Natural killer cell (primary cell): ENCODE results near the gene TMEM222. TPM values are rescaled to one million over a fixed set of nuclear protein-coding genes. Genes with fewer than 3 reads are reported as not detected.

Experiments
- ATAC-seq, 3 donors: fragments of 150-1000 bp in 2 of 3; fragments of 200-7000 bp in 1 of 3; cut with Tn5 transposase; 1 replicate in 1 of 3; 2 replicates in 2 of 3; pipeline ENCODE4 v1.10.0; 2021; ENCODE audit warnings: mild to moderate bottlenecking in 2 of 3, moderate library complexity in 2 of 3
- DNase-seq, 2 donors: peaks; one replicate each; pipeline versions ENCODE4 v3.0.0 to v3.0.0-alpha.2; 2013 to 2021; ENCODE audit warnings: mixed read lengths in 1 of 2
- H3K27ac ChIP-seq: one replicate; pipeline ENCODE4 v1.5.1; 2013; ENCODE audit warnings: mild to moderate bottlenecking, low read length
- H3K27me3 ChIP-seq: one replicate; pipeline ENCODE4 v1.6.1; 2013; ENCODE audit warnings: low read length; ENCODE audit not compliant: control insufficient read depth, insufficient read depth
- H3K36me3 ChIP-seq: one replicate; pipeline ENCODE4 v1.6.1; 2013; ENCODE audit warnings: low read length; ENCODE audit not compliant: control insufficient read depth, insufficient read depth
- H3K4me1 ChIP-seq: one replicate; pipeline ENCODE4 v1.6.1; 2013; ENCODE audit warnings: low read length; ENCODE audit not compliant: control insufficient read depth, insufficient read depth
- H3K4me3 ChIP-seq: one replicate; pipeline ENCODE4 v1.5.1; 2013; ENCODE audit warnings: low read length
- H3K9me3 ChIP-seq: one replicate; pipeline ENCODE4 v1.6.1; 2013; ENCODE audit warnings: low read length; ENCODE audit not compliant: control insufficient read depth, insufficient read depth
- H3K27ac Mint-ChIP-seq, 2 donors: one replicate each; pipeline ENCODE4 v1.8.0; 2022; ENCODE audit warnings: mild to moderate bottlenecking in 2 of 2, mixed read lengths in 2 of 2, moderate library complexity in 1 of 2
- H3K27me3 Mint-ChIP-seq, 2 donors: one replicate each; pipeline ENCODE4 v1.8.0; 2022; ENCODE audit warnings: low read depth in 2 of 2, mixed read lengths in 2 of 2
- H3K36me3 Mint-ChIP-seq: one replicate; pipeline ENCODE4 v1.8.0; 2022; ENCODE audit warnings: mixed read lengths
- H3K4me1 Mint-ChIP-seq, 2 donors: one replicate each; pipeline ENCODE4 v1.8.0; 2022; ENCODE audit warnings: mixed read lengths in 2 of 2
- H3K4me3 Mint-ChIP-seq: one replicate; pipeline ENCODE4 v1.8.0; 2022; ENCODE audit warnings: mild to moderate bottlenecking, moderate library complexity, mixed read lengths
- H3K9me3 Mint-ChIP-seq, 2 donors: one replicate each; pipeline ENCODE4 v1.8.0; 2022; ENCODE audit warnings: mixed read lengths in 2 of 2
- WGBS: methylation state at CpG from one replicate; pipeline ENCODE4 v1.1.7; 2013; ENCODE audit warnings: missing lambda C conversion rate; ENCODE audit not compliant: insufficient coverage; 5-methylcytosine and 5-hydroxymethylcytosine counted together
- intact Hi-C: fragments of 100-400 bp; cut with micrococcal nuclease; formaldehyde crosslinking; loops from one replicate; pipeline ENCODE4 v1.14.2; 2022
- total RNA-seq, 4 donors: library from RNA; stranded (reverse); fragments of 120-200 nt in 1 of 4; gene quantifications; one replicate each; pipeline versions ENCODE4 v1.2.3 to v1.2.4, GENCODE V29; 2013 to 2022
- TF ChIP-seq, protein P1 (sequence below): fragments of 200-600 bp; IDR thresholded peaks from one replicate; pipeline ENCODE4 v1.8.0; 2022; ENCODE audit warnings: antibody characterized with exemption

The TMEM222 gene
- total RNA-seq, 3 donors from 2014 or later (not counting 1 experiment from before 2014, with no cell fraction given), result 34.9 to 41.2 (median 37.3) TPM

DNA sequence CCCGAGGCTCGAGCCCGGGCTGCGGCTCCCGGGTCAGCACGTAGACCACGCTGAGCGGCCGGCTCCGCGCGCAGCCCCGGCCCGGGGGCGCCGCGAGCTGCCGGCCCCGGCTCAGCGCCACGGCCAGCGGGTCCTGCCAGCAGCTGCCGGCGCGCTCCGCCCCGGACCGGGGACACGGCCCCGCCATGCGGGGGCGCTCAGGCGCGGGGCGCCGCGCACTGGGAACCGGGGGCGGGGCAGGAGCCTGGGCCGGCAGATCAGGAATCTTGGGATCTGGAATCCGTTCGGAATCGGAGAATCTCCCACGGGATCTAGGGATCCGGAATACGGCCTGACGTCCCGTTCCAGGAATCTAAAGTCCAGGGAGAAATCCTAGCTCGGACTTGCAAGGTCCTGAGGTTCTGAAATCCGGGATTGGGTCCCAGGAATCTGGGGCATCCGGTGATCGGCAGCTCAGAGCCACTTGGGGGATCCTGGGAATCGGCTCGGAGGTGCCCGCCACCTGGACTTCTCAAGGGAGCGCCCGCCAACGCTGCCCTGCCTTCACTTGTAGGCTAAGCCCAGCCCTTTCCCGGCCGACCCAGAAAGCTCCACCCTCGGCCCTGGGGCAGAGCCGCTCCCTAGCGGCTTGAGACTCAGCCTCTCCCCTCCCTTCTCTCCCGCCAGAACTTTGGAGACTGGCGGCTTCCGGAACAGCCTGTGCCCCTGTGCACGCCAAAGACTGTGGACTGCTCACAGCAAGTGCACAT lies 44.6 kb downstream of the TMEM222 start, which contains the start of gene MAP3K6:
MAP3K6 (minus strand) TSS at position 551 of the 749 bp plus-strand sequence; CDS start at position 187, 364 bp downstream.
- H3K27ac ChIP-seq, result peak within 1 kb of the TSS; percentile 26
- ATAC-seq, result peak; percentile 47 to 55 (median 49)
- TF ChIP-seq, protein P1, sequence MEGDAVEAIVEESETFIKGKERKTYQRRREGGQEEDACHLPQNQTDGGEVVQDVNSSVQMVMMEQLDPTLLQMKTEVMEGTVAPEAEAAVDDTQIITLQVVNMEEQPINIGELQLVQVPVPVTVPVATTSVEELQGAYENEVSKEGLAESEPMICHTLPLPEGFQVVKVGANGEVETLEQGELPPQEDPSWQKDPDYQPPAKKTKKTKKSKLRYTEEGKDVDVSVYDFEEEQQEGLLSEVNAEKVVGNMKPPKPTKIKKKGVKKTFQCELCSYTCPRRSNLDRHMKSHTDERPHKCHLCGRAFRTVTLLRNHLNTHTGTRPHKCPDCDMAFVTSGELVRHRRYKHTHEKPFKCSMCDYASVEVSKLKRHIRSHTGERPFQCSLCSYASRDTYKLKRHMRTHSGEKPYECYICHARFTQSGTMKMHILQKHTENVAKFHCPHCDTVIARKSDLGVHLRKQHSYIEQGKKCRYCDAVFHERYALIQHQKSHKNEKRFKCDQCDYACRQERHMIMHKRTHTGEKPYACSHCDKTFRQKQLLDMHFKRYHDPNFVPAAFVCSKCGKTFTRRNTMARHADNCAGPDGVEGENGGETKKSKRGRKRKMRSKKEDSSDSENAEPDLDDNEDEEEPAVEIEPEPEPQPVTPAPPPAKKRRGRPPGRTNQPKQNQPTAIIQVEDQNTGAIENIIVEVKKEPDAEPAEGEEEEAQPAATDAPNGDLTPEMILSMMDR, result peak; percentile 38
- Mint-ChIP-seq H3K4me1 (peaks cover 12 to 38% of the 10 kb centered on the region in 2 donors), H3K27me3 (no peaks in the 10 kb centered on the region), H3K27ac (peak within 1 kb of the TSS; percentile 41 to 82), H3K4me3 (peak within 1 kb of the TSS; percentile 92), H3K9me3 (no peaks in the 10 kb centered on the region), H3K36me3 (no peaks in the 10 kb centered on the region)
- peak within 1 kb of the TSS; percentile 66 for H3K4me3 ChIP-seq
- no peaks in the 10 kb centered on the region for H3K9me3 ChIP-seq
- intact Hi-C loops, result no loop called here
- H3K36me3 ChIP-seq, result no peaks in the 10 kb centered on the region
- H3K4me1 ChIP-seq, result peaks cover 54% of the 10 kb centered on the region
- H3K27me3 ChIP-seq, result no peaks in the 10 kb centered on the region
- WGBS, result 3% methylated on average over 67 of the region's 67 CpGs
- peak; percentile 48 to 72 for DNase-seq

DNA sequence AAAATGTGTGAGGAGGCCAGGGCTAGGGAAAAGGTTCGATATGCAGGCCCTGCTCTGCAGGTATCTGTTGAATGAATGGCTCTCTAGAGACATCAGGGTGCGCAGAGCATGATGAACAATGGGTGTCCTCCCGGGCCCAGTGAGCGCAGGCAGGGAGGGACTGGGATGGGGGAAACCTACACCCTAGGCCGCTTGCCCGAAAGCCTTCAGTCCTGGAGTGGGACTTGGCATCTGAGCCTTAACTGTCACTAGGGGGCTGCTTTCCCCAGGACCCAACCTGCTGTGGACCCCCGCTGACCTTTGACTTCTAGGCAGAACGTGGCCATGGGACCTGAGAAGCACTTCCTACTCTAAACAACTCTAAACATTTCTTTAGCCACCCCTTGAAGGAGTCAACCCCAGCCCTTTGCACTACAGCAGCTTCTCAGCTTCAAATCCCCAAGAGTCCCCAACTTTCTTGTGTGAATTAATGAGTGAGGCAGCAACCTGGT lies 45.2 kb downstream of the TMEM222 start:
- intact Hi-C loops, result no loop called here
- no peaks in the 10 kb centered on the region for H3K9me3 ChIP-seq
- DNase-seq (no peak), ATAC-seq (no peak)
- H3K4me3 ChIP-seq, result no peak overlapping the region
- Mint-ChIP-seq H3K9me3 (no peaks in the 10 kb centered on the region), H3K27ac (peak overlapping the region in 1 of 2 donors; percentile 70), H3K4me1 (peaks cover 12 to 38% of the 10 kb centered on the region in 2 donors), H3K36me3 (no peaks in the 10 kb centered on the region), H3K27me3 (no peaks in the 10 kb centered on the region), H3K4me3 (peak overlapping the region; percentile 72)
- TF ChIP-seq, protein P1, result no peak
- no peaks in the 10 kb centered on the region for H3K36me3 ChIP-seq
- H3K27ac ChIP-seq, result no peak overlapping the region
- peaks cover 54% of the 10 kb centered on the region for H3K4me1 ChIP-seq
- 78% methylated on average over 8 of the region's 8 CpGs for WGBS
- H3K27me3 ChIP-seq, result no peaks in the 10 kb centered on the region

DNA sequence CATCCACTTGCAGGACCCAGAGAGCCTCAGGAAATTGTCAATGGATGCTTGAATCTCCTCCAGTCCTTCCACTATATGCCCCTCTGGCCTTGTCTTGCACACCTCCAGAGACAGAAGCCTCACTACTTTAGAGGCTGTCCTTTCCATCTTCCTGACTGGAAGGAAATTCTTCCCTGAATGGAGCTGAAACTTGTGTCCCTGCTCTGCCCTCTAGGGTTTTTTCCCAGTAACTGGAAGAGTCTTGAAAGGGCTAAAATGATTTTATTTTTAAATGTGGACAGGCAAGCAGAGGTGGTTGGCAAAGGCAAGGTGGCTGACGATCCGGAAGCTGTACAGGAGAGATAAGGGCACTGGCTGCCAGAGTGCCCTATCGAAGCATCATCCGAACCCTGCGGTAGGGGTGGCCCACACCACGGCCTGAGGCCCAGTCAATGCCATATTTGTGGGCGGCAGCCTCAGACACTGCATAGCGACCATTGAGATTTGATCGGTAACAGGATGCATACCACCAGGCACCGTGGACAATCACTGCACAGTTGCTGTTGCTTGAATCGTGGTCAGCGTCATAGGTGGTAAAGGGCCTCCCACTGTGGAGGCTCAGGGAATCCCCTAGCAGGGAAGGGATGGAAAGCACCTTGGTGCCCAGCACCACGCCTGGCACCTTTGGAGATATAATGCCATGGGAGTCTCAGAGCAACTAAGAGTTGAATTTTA lies 47.1 kb downstream of the TMEM222 start:
- Mint-ChIP-seq H3K27me3 (no peaks in the 10 kb centered on the region), H3K27ac (peak overlapping the region in 1 of 2 donors; percentile 25), H3K4me1 (peaks cover 12 to 37% of the 10 kb centered on the region in 2 donors), H3K36me3 (no peaks in the 10 kb centered on the region), H3K4me3 (no peak overlapping the region), H3K9me3 (no peaks in the 10 kb centered on the region)
- peaks cover 54% of the 10 kb centered on the region for H3K4me1 ChIP-seq
- intact Hi-C loops, result no loop called here
- peak in 1 of 2 donors; percentile 56 for DNase-seq
- no peaks in the 10 kb centered on the region for H3K36me3 ChIP-seq
- TF ChIP-seq, protein P1, result no peak
- no peaks in the 10 kb centered on the region for H3K27me3 ChIP-seq
- peak; percentile 32 to 81 (median 61) for ATAC-seq
- H3K27ac ChIP-seq, result peak overlapping the region; percentile 79
- H3K4me3 ChIP-seq, result no peak overlapping the region
- 25% methylated on average over 13 of the region's 13 CpGs for WGBS
- H3K9me3 ChIP-seq, result no peaks in the 10 kb centered on the region
